Spleen (tissue), 13 donors: ENCODE data around the gene TBRG1. TPM values are rescaled to one million over a fixed set of nuclear protein-coding genes. Genes with fewer than 3 reads are reported as not detected.

Experiments
- DNase-seq: peaks from one replicate; pipeline ENCODE4 v3.0.0-alpha.2; 2020
- H3K27ac ChIP-seq, 8 donors: fragments of 200-600 bp; sonication (generic) in 7 of 8; 1 replicate in 4 of 8; 2 replicates in 4 of 8; pipeline versions ENCODE4 v1.5.0 to v1.8.0; 2016 to 2021; ENCODE audit warnings: inconsistent platforms in 4 of 8, mild to moderate bottlenecking in 4 of 8, moderate library complexity in 1 of 8
- H3K27me3 ChIP-seq, 7 donors: fragments of 200-600 bp; sonication (generic) in 6 of 7; replicated peaks in 1 of 7; 1 replicate in 4 of 7; 2 replicates in 3 of 7; pipeline versions ENCODE4 v1.5.0 to v1.8.0; 2016 to 2021; ENCODE audit warnings: inconsistent platforms in 3 of 7, mild to moderate bottlenecking in 1 of 7
- H3K36me3 ChIP-seq, 6 donors: fragments of 200-600 bp; sonication (generic) in 5 of 6; 1 replicate in 4 of 6; 2 replicates in 2 of 6; pipeline versions ENCODE4 v1.5.0 to v1.8.0; 2016 to 2021; ENCODE audit warnings: inconsistent platforms in 2 of 6
- H3K4me1 ChIP-seq, 6 donors: fragments of 200-600 bp; sonication (generic) in 5 of 6; 1 replicate in 3 of 6; 2 replicates in 3 of 6; pipeline versions ENCODE4 v1.5.0 to v1.8.0; 2016 to 2021; ENCODE audit warnings: inconsistent platforms in 3 of 6
- H3K4me3 ChIP-seq, 8 donors: fragments of 200-600 bp; sonication (generic) in 7 of 8; 1 replicate in 4 of 8; 2 replicates in 4 of 8; pipeline versions ENCODE4 v1.5.0 to v1.8.0; 2016 to 2021; ENCODE audit warnings: inconsistent platforms in 4 of 8, mild to moderate bottlenecking in 4 of 8, moderate library complexity in 2 of 8
- H3K9me3 ChIP-seq, 8 donors: fragments of 200-600 bp; sonication (generic) in 7 of 8; 1 replicate in 4 of 8; 2 replicates in 4 of 8; pipeline versions ENCODE4 v1.5.0 to v1.8.0; 2016 to 2021; ENCODE audit warnings: inconsistent platforms in 4 of 8
- CTCF ChIP-seq, 11 experiments: fragments of 200-600 bp in 7 of 11; fragments of 450-650 bp in 4 of 11; sonication (generic) in 4 of 11; IDR thresholded peaks in 8 of 11; conservative IDR thresholded peaks in 3 of 11; 1 replicate in 7 of 11; 2 replicates in 4 of 11; pipeline versions ENCODE4 v1.4.0 to v1.8.0; 2016 to 2021; ENCODE audit warnings: antibody characterized with exemption in 11 of 11, inconsistent platforms in 4 of 11, mild to moderate bottlenecking in 1 of 11
- POLR2A ChIP-seq, 3 donors: fragments of 450-650 bp; IDR thresholded peaks; one replicate each; pipeline ENCODE4 v1.5.1; 2017; ENCODE audit warnings: antibody characterized with exemption in 3 of 3, mild to moderate bottlenecking in 1 of 3
- POLR2AphosphoS5 ChIP-seq, 3 donors: sonication (generic); formaldehyde crosslinking; IDR thresholded peaks; one replicate each; pipeline ENCODE4 v1.5.1; 2017; ENCODE audit warnings: antibody characterized with exemption in 3 of 3
- WGBS, 5 donors: extraction: QIAGEN DNeasy Blood & Tissue Kit in 3 of 5; methylation state at CpG; one replicate each; pipeline versions ENCODE4 v1.1.5 to v1.1.7; 2013 to 2018; 5-methylcytosine and 5-hydroxymethylcytosine counted together
- intact Hi-C: fragments of 100-400 bp; cut with DNase I; formaldehyde crosslinking; loops from one replicate; pipeline ENCODE4 v1.15.0; 2023; ENCODE audit warnings: low total_unique reads
- long read RNA-seq, 2 donors: transcript quantifications; one replicate each; lab custom pipeline, GENCODE V29; 2026
- polyA plus RNA-seq, 3 donors: library from polyadenylated mRNA; stranded (reverse); fragments of 200-250 nt; gene quantifications; one replicate each; pipeline ENCODE4 v1.2.1, GENCODE V29; 2013
- total RNA-seq, 7 donors: library from RNA; depleted of rRNA in 3 of 7; stranded (reverse); fragments of >200 nt in 3 of 7; fragmentation: NEBNext Ultra II Directional in 4 of 7; extraction: Animal tissue kit (Norgen Biotek cat#: 25700) in 4 of 7; gene quantifications; one replicate each; pipeline versions ENCODE4 v1.1.0 to v1.2.1, GENCODE V29; 2016 to 2021
- donor health status: healthy with polysubstance abuse.
- donor health status: DM: no; HTN: no; CAD: no; lungs with moderate emphysema.
- donor health status: DM: no; HTN: no; CAD: no.
- donor health status: Bipolar disorder and iron deficiency.
- donor health status: healthy.
- donor health status: DM: no; HTN: no; CAD: no.
- donor health status: DM: yes; HTN: yes; CAD: no.

TBRG1 gene
- 10 to 100 TPM; 37.4 to 65.0 (median 47.5) TPM for total RNA-seq
- polyA plus RNA-seq = 10 to 100 TPM; 23.3 to 51.5 (median 33.6) TPM
- long read RNA-seq, donor 1, full-length matches to known transcripts = 10 of 10 reads
- long read RNA-seq, donor 1, partial matches to known transcripts = 0 of 10 reads
- long read RNA-seq, donor 1, other reads (novel, unspliced or antisense) = 0 of 10 reads
- long read RNA-seq, donor 2, full-length matches to known transcripts = 5 of 5 reads
- long read RNA-seq, donor 2, partial matches to known transcripts = 0 of 5 reads
- long read RNA-seq, donor 2, other reads (novel, unspliced or antisense) = 0 of 5 reads

- H3K27ac ChIP-seq = peak within 1 kb of the TSS; percentile 90 to 96 (median 92)
- H3K36me3 ChIP-seq = peaks cover 0 to 34% (median 24%) of the 10 kb centered on the region in 6 donors
- 0 to 1% (median 0%) methylated on average over 41 to 57 of the region's 57 CpGs for WGBS, 5 donors
- H3K4me1 ChIP-seq = peaks cover 16 to 58% (median 36%) of the 10 kb centered on the region in 6 donors
- peak in 2 of 11 experiments; percentile 10 to 23 for TF ChIP-seq CTCF (IDR thresholded peaks at IDR 0.05 in 8 of 11, conservative IDR thresholded peaks at IDR 0.05 in 3 of 11)
- TF ChIP-seq POLR2AphosphoS5 (IDR thresholded peaks at IDR 0.05) = peak; percentile 95 to 98 (median 98)
- peak in 2 of 3 donors; percentile 63 to 89 for TF ChIP-seq POLR2A (IDR thresholded peaks at IDR 0.05)
- peak; percentile 96 for DNase-seq
- H3K27me3 ChIP-seq = no peaks in the 10 kb centered on the region
- peak within 1 kb of the TSS; percentile 77 to 96 (median 84) for H3K4me3 ChIP-seq
- intact Hi-C loops = no loop called here
- H3K9me3 ChIP-seq = no peaks in the 10 kb centered on the region
Observed at GRCh38 chr11:124622531-124623451, at the start of gene TBRG1. Gene TBRG1, plus strand, starts transcription at chr11:124622864. Its CDS starts 220 bp downstream, at chr11:124623084.

- no peak for DNase-seq
- no peaks in the 10 kb centered on the region for H3K9me3 ChIP-seq
- no peak overlapping the region for H3K4me3 ChIP-seq
- TF ChIP-seq POLR2A (IDR thresholded peaks at IDR 0.05) (no peak), CTCF (IDR thresholded peaks at IDR 0.05 in 8 of 11, conservative IDR thresholded peaks at IDR 0.05 in 3 of 11) (no peak), POLR2AphosphoS5 (IDR thresholded peaks at IDR 0.05) (no peak)
- H3K36me3 ChIP-seq = no peaks in the 10 kb centered on the region
- H3K4me1 ChIP-seq = no peaks in the 10 kb centered on the region
- peaks cover 0 to 6% (median 0%) of the 10 kb centered on the region in 7 donors for H3K27me3 ChIP-seq
- intact Hi-C loops = no loop called here
- no peak overlapping the region for H3K27ac ChIP-seq
- WGBS, 5 donors = 70 to 82% (median 77%) methylated on average over 6 of the region's 6 CpGs
Observed at GRCh38 chr11:124577716-124578427, 44.8 kb upstream of the TBRG1 start.

- DNase-seq = no peak
- H3K4me3 ChIP-seq = no peak overlapping the region
- H3K27ac ChIP-seq = no peak overlapping the region
- TF ChIP-seq POLR2A (IDR thresholded peaks at IDR 0.05) (no peak), CTCF (IDR thresholded peaks at IDR 0.05 in 8 of 11, conservative IDR thresholded peaks at IDR 0.05 in 3 of 11) (no peak), POLR2AphosphoS5 (IDR thresholded peaks at IDR 0.05) (no peak)
- intact Hi-C loops = no loop called here
- H3K27me3 ChIP-seq = peaks cover 0 to 6% (median 0%) of the 10 kb centered on the region in 7 donors
- H3K36me3 ChIP-seq = no peaks in the 10 kb centered on the region
- H3K9me3 ChIP-seq = no peaks in the 10 kb centered on the region
- no peaks in the 10 kb centered on the region for H3K4me1 ChIP-seq
- 80 to 94% (median 88%) methylated on average over 4 of the region's 4 CpGs for WGBS, 5 donors
Observed at GRCh38 chr11:124578761-124579160, 43.9 kb upstream of the TBRG1 start.
